Stimulated activated naive CD8-positive, alpha-beta T cell treated with anti-CD3 and anti-CD28 coated beads, Interleukin-15, Interleukin-2, amounts not matched to agents 100 ng/mL and 50 ng/mL, for 24 hours (primary cell): Measurements from ENCODE around the gene CYP4Z1.
"Not testable (repeated sequence)": the region's sequence is repeated elsewhere in the genome, so short reads cannot be mapped to it uniquely, and the experiment has no call there.

Source experiments
- H3K27ac Mint-ChIP-seq: one replicate; pipeline ENCODE4 v1.8.0; 2021; ENCODE audit warnings: mild to moderate bottlenecking, mixed read lengths
- H3K27me3 Mint-ChIP-seq: one replicate; pipeline ENCODE4 v1.8.0; 2021; ENCODE audit warnings: mixed read lengths
- H3K36me3 Mint-ChIP-seq: one replicate; pipeline ENCODE4 v1.8.0; 2021; ENCODE audit warnings: low read depth, mixed read lengths
- H3K4me1 Mint-ChIP-seq: one replicate; pipeline ENCODE4 v1.8.0; 2021; ENCODE audit warnings: low read depth, mixed read lengths
- H3K4me3 Mint-ChIP-seq: one replicate; pipeline ENCODE4 v1.8.0; 2021; ENCODE audit warnings: mild to moderate bottlenecking, mixed read lengths
- H3K9me3 Mint-ChIP-seq: one replicate; pipeline ENCODE4 v1.8.0; 2021; ENCODE audit warnings: mixed read lengths

Gene CYP4Z1

GRCh38 chr1:47107851-47108574, 41.0 kb downstream of the CYP4Z1 start:
- peaks cover 10% of the 10 kb centered on the region for H3K27me3 Mint-ChIP-seq
- not testable (repeated sequence) for H3K36me3 Mint-ChIP-seq, H3K27ac Mint-ChIP-seq, H3K4me3 Mint-ChIP-seq, H3K9me3 Mint-ChIP-seq, H3K4me1 Mint-ChIP-seq

- not testable (repeated sequence) for H3K27ac Mint-ChIP-seq, H3K4me1 Mint-ChIP-seq, H3K9me3 Mint-ChIP-seq, H3K4me3 Mint-ChIP-seq, H3K36me3 Mint-ChIP-seq
- peaks cover 11% of the 10 kb centered on the region for H3K27me3 Mint-ChIP-seq
Measured at GRCh38 chr1:47109482-47109881, 42.5 kb downstream of the CYP4Z1 start.

- no peaks in the 10 kb centered on the region for H3K4me1 Mint-ChIP-seq
- H3K4me3 Mint-ChIP-seq, result no peak overlapping the region
- H3K9me3 Mint-ChIP-seq, result no peaks in the 10 kb centered on the region
- peaks cover 13% of the 10 kb centered on the region for H3K27me3 Mint-ChIP-seq
- no peaks in the 10 kb centered on the region for H3K36me3 Mint-ChIP-seq
- H3K27ac Mint-ChIP-seq, result no peak overlapping the region
Measured at GRCh38 chr1:47113178-47113577, 46.1 kb downstream of the CYP4Z1 start.

- peaks cover 14% of the 10 kb centered on the region for H3K27me3 Mint-ChIP-seq
- H3K27ac Mint-ChIP-seq, H3K4me1 Mint-ChIP-seq, H3K9me3 Mint-ChIP-seq, H3K36me3 Mint-ChIP-seq, H3K4me3 Mint-ChIP-seq: not testable (repeated sequence)
Measured at GRCh38 chr1:47121039-47121438, 54.0 kb downstream of the CYP4Z1 start.

GRCh38 chr1:47124834-47125233, 57.8 kb downstream of the CYP4Z1 start:
- not testable (repeated sequence) for H3K9me3 Mint-ChIP-seq, H3K4me3 Mint-ChIP-seq

GRCh38 chr1:47126997-47127396, 60.0 kb downstream of the CYP4Z1 start:
- not testable (repeated sequence) for H3K27ac Mint-ChIP-seq
- peaks cover 16% of the 10 kb centered on the region for H3K27me3 Mint-ChIP-seq

More at GRCh38 chr1:47124834-47125233, 57.8 kb downstream of the CYP4Z1 start:
- H3K27me3 Mint-ChIP-seq, result peaks cover 11% of the 10 kb centered on the region
- H3K27ac Mint-ChIP-seq, H3K4me1 Mint-ChIP-seq, H3K36me3 Mint-ChIP-seq: not testable (repeated sequence)

GRCh38 chr1:47128221-47128620, 61.2 kb downstream of the CYP4Z1 start:
- Mint-ChIP-seq H3K4me3 (no peak overlapping the region), H3K4me1 (no peaks in the 10 kb centered on the region), H3K27ac (no peak overlapping the region), H3K27me3 (peaks cover 16% of the 10 kb centered on the region), H3K9me3 (no peaks in the 10 kb centered on the region), H3K36me3 (no peaks in the 10 kb centered on the region)

More at GRCh38 chr1:47126997-47127396, 60.0 kb downstream of the CYP4Z1 start:
- not testable (repeated sequence) for H3K36me3 Mint-ChIP-seq, H3K4me3 Mint-ChIP-seq, H3K4me1 Mint-ChIP-seq, H3K9me3 Mint-ChIP-seq

DNA sequence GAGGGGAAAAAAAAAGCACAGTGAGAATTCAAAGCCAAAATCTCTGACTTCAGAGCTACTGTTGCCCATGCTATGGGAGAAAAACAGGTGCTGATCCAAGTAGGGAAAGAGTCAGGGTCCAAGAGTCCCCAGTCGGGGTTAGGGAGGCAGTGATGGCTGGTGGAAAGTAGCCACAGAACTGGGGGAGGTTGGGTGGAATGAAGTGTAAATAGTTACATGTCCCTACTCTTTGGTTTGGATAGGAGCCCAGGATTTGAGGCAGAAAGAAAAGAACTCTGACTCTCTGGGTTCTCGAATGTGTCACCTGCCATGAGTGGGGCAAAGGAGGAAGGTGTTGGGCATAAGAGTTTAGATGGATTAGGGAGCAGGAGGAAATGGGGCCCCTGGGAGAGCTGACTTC, 61.8 kb downstream of the CYP4Z1 start:
- H3K27me3 Mint-ChIP-seq, result peaks cover 13% of the 10 kb centered on the region
- H3K27ac Mint-ChIP-seq, H3K36me3 Mint-ChIP-seq, H3K4me1 Mint-ChIP-seq, H3K4me3 Mint-ChIP-seq, H3K9me3 Mint-ChIP-seq: not testable (repeated sequence)

GRCh38 chr1:47129489-47130230, 62.6 kb downstream of the CYP4Z1 start:
- H3K9me3 Mint-ChIP-seq, H3K27ac Mint-ChIP-seq, H3K4me3 Mint-ChIP-seq, H3K4me1 Mint-ChIP-seq, H3K36me3 Mint-ChIP-seq: not testable (repeated sequence)
- H3K27me3 Mint-ChIP-seq, result peaks cover 13% of the 10 kb centered on the region

- not testable (repeated sequence) for H3K4me1 Mint-ChIP-seq, H3K27ac Mint-ChIP-seq, H3K4me3 Mint-ChIP-seq, H3K9me3 Mint-ChIP-seq, H3K36me3 Mint-ChIP-seq
- peaks cover 13% of the 10 kb centered on the region for H3K27me3 Mint-ChIP-seq
Measured at GRCh38 chr1:47132665-47133064, 65.6 kb downstream of the CYP4Z1 start.

- Mint-ChIP-seq H3K27ac (no peak within 1 kb of the TSS), H3K4me1 (no peaks in the 10 kb centered on the region), H3K27me3 (no peaks in the 10 kb centered on the region), H3K4me3 (no peak within 1 kb of the TSS), H3K9me3 (no peaks in the 10 kb centered on the region), H3K36me3 (no peaks in the 10 kb centered on the region)
Measured at GRCh38 chr1:47137198-47137597, 70.2 kb downstream of the CYP4Z1 start, which contains the start of gene CYP4A22. Gene CYP4A22, plus strand, starts transcription at chr1:47137441. Its CDS starts 45 bp downstream, at chr1:47137486.

DNA sequence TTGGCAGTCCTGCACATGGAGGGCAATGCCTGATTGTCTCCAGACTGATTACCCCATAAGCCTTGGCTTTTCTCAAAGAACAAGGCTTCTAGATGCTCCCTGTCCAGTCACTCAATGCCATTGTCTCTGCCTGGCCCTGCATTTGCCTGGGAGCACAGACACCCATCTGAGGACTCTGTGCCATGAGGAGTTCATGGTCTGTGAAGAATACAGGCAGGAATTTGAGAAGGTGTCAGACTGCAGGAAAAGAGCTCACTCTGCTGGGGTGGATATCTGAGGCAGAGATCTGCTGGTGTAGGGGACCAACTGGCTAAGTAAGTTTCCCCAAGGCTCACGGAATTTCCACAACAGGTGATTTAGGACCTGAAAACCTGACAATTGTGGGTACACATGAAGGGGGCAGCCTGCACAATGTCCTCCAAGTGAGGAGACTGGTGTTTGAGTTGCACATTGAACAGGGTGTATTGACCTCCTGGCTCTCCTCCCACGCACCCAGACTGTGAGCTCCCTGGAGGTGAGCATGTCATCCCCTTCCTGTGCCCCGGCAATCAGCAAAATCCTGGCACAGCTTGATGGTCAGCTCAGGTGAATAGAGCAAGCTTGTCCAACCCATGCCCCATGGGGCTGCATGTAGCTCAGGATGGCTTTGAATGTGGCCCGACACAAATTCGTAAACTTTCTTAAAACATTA, 71.0 kb downstream of the CYP4Z1 start:
- no peaks in the 10 kb centered on the region for H3K36me3 Mint-ChIP-seq
- no peaks in the 10 kb centered on the region for H3K27me3 Mint-ChIP-seq

DNA sequence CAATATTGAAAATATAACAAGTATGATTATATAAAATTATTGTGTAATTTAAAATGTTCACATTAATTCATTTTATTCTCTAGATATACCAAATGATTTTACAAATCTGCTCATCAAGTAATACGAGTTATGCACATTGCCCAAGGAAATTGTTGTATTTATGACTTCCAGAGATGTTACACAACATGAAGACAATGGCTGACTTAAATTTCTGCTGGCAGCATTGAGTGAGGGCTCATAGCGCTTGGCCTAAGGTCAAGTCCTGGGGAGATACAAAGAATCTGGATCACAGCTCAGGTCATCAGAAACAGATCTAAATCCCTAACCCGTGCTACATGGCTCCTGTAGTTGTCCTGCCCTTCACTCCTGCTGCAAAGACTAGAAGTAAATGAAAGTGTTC, 73.3 kb downstream of the CYP4Z1 start:
- H3K4me3 Mint-ChIP-seq, H3K4me1 Mint-ChIP-seq, H3K27ac Mint-ChIP-seq, H3K9me3 Mint-ChIP-seq, H3K27me3 Mint-ChIP-seq, H3K36me3 Mint-ChIP-seq: not testable (repeated sequence)

More for the DNA sequence above, 71.0 kb downstream of the CYP4Z1 start:
- no peak overlapping the region for H3K4me3 Mint-ChIP-seq
- no peaks in the 10 kb centered on the region for H3K4me1 Mint-ChIP-seq
- H3K9me3 Mint-ChIP-seq, result no peaks in the 10 kb centered on the region
- no peak overlapping the region for H3K27ac Mint-ChIP-seq

DNA sequence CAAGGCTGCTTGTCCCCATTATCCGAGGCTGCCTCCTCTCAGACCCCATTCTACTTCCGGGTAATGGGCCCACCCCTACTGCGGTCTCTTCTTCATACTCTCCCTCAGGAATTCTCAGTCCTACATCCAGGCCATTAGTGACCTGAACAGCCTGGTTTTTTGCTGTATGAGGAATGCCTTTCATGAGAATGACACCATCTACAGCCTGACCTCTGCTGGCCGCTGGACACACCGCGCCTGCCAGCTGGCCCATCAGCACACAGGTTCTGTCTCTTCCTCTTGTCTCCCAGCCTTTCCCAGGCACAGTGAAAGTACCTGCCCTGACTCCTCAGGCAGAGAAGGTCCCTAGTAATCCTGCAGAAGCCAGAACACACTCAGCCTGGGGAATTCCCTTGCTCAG, 76.6 kb downstream of the CYP4Z1 start:
- H3K4me1 Mint-ChIP-seq, H3K9me3 Mint-ChIP-seq, H3K27me3 Mint-ChIP-seq, H3K27ac Mint-ChIP-seq, H3K36me3 Mint-ChIP-seq, H3K4me3 Mint-ChIP-seq: not testable (repeated sequence)

GRCh38 chr1:47146495-47146894, 79.5 kb downstream of the CYP4Z1 start:
- H3K9me3 Mint-ChIP-seq, H3K27ac Mint-ChIP-seq, H3K36me3 Mint-ChIP-seq, H3K27me3 Mint-ChIP-seq, H3K4me3 Mint-ChIP-seq, H3K4me1 Mint-ChIP-seq: not testable (repeated sequence)
